ENCODE data around the gene ZNF343.

ZNF343 gene

GRCh38 chr20:2446845-2447244 lies 61.9 kb downstream of the ZNF343 start:
- H3K27ac Mint-ChIP-seq, result no peak overlapping the region
- peaks cover 8% of the 10 kb centered on the region for H3K27me3 Mint-ChIP-seq (ENCODE audit: low read depth, poor library complexity)
- no peaks in the 10 kb centered on the region for H3K36me3 Mint-ChIP-seq (ENCODE audit: low read depth)
- TF ChIP-seq CTCF (IDR thresholded peaks at IDR 0.05), result no peak
- H3K9me3 Mint-ChIP-seq, result no peaks in the 10 kb centered on the region
- no peaks in the 10 kb centered on the region for H3K4me1 Mint-ChIP-seq
- no peak overlapping the region for H3K4me3 Mint-ChIP-seq
- no peak for DNase-seq

Measured in nephron progenitor cell (in vitro differentiated cells).